A673 (cell line): ENCODE measurements around the gene ETFA.

Experiments used
- CTCF ChIP-seq: fragments of 300-800, 200-600 bp; sonication (generic); conservative IDR thresholded peaks from 2 replicates; pipeline ENCODE4 v1.5.1; 2017; ENCODE audit warnings: low read depth, mild to moderate bottlenecking, antibody characterized with exemption, low read length, moderate library complexity, mixed read lengths
- EZH2 ChIP-seq: fragments of 200-600 bp; sonication (generic); IDR thresholded peaks from 2 replicates; pipeline ENCODE4 v1.6.1; 2017; ENCODE audit warnings: borderline replicate concordance, low read depth, mild to moderate bottlenecking, mixed read lengths, antibody characterized with exemption, low read length; ENCODE audit not compliant: poor library complexity, severe bottlenecking

GRCh38 chr15:76198456-76199105, 112.7 kb downstream of the ETFA start:
- no peak for TF ChIP-seq EZH2
- TF ChIP-seq CTCF, result no peak
